Neural crest cell (in vitro differentiated cells): ENCODE measurements around the gene POLR1G. TPM values are rescaled to one million over a fixed set of nuclear protein-coding genes. Genes with fewer than 3 reads are reported as not detected.

Experiments
- DNase-seq: peaks from one replicate; pipeline ENCODE4 v3.0.0; 2021; ENCODE audit warnings: low read depth, mixed read lengths, low spot score
- H3K27ac Mint-ChIP-seq: one replicate; pipeline ENCODE4 v1.8.0; 2021; ENCODE audit warnings: mild to moderate bottlenecking, mixed read lengths; ENCODE audit not compliant: unreplicated experiment
- H3K27me3 Mint-ChIP-seq: 2 replicates; pipeline ENCODE4 v1.8.0; 2021; ENCODE audit warnings: low read depth, mild to moderate bottlenecking, mixed read lengths
- H3K36me3 Mint-ChIP-seq: 2 replicates; pipeline ENCODE4 v1.8.0; 2021; ENCODE audit warnings: low read depth, mild to moderate bottlenecking, mixed read lengths
- H3K4me1 Mint-ChIP-seq: 2 replicates; pipeline ENCODE4 v1.8.0; 2021; ENCODE audit warnings: mixed read lengths
- H3K4me3 Mint-ChIP-seq: one replicate; pipeline ENCODE4 v1.8.0; 2021; ENCODE audit warnings: mild to moderate bottlenecking, mixed read lengths
- H3K9me3 Mint-ChIP-seq: 2 replicates; pipeline ENCODE4 v1.8.0; 2021; ENCODE audit warnings: mixed read lengths
- CTCF ChIP-seq: fragments of 200-600 bp; sonication (generic); conservative IDR thresholded peaks from 2 replicates; pipeline ENCODE4 v1.5.0; 2021; ENCODE audit warnings: antibody characterized with exemption, mild to moderate bottlenecking
- total RNA-seq: library from RNA; stranded (reverse); gene quantifications from 2 replicates; pipeline ENCODE4 v1.2.1, GENCODE V29; 2021

Gene POLR1G
- total RNA-seq, 1 donor from 2014 or later, result 11.7 TPM

GRCh38 chr19:45362291-45362690, 44.2 kb upstream of the POLR1G start:
- no peak for DNase-seq
- H3K9me3 Mint-ChIP-seq, result no peaks in the 10 kb centered on the region
- H3K36me3 Mint-ChIP-seq, result no peaks in the 10 kb centered on the region
- H3K27me3 Mint-ChIP-seq, result no peaks in the 10 kb centered on the region
- no peak for TF ChIP-seq CTCF
- no peak overlapping the region for H3K4me3 Mint-ChIP-seq
- H3K27ac Mint-ChIP-seq, result no peak overlapping the region
- no peaks in the 10 kb centered on the region for H3K4me1 Mint-ChIP-seq

- H3K27ac Mint-ChIP-seq, result no peak overlapping the region
- H3K36me3 Mint-ChIP-seq, result no peaks in the 10 kb centered on the region
- no peaks in the 10 kb centered on the region for H3K9me3 Mint-ChIP-seq
- no peak for DNase-seq
- H3K4me3 Mint-ChIP-seq, result no peak overlapping the region
- no peak for TF ChIP-seq CTCF
- H3K27me3 Mint-ChIP-seq, result no peaks in the 10 kb centered on the region
- H3K4me1 Mint-ChIP-seq, result peaks cover 10% of the 10 kb centered on the region
Observed at GRCh38 chr19:45363861-45364459, 42.5 kb upstream of the POLR1G start.

GRCh38 chr19:45364696-45365095, 41.7 kb upstream of the POLR1G start:
- Mint-ChIP-seq H3K27me3 (no peaks in the 10 kb centered on the region), H3K4me1 (peaks cover 12% of the 10 kb centered on the region), H3K36me3 (no peaks in the 10 kb centered on the region), H3K4me3 (no peak overlapping the region), H3K27ac (peak overlapping the region; percentile 67), H3K9me3 (no peaks in the 10 kb centered on the region)
- TF ChIP-seq CTCF, result no peak
- DNase-seq, result no peak

GRCh38 chr19:45368127-45368526, 38.3 kb upstream of the POLR1G start:
- Mint-ChIP-seq H3K9me3 (no peaks in the 10 kb centered on the region), H3K27me3 (no peaks in the 10 kb centered on the region), H3K27ac (no peak overlapping the region), H3K4me1 (peaks cover 22% of the 10 kb centered on the region), H3K4me3 (peak overlapping the region; percentile 20), H3K36me3 (no peaks in the 10 kb centered on the region)
- TF ChIP-seq CTCF, result no peak
- no peak for DNase-seq

- DNase-seq, result no peak
- Mint-ChIP-seq H3K4me3 (peak overlapping the region; percentile 86), H3K4me1 (peaks cover 22% of the 10 kb centered on the region)
Observed at GRCh38 chr19:45368737-45369340, 37.6 kb upstream of the POLR1G start.

More at GRCh38 chr19:45368737-45369340, 37.6 kb upstream of the POLR1G start:
- H3K27ac Mint-ChIP-seq, result peak overlapping the region; percentile 12
- no peaks in the 10 kb centered on the region for H3K27me3 Mint-ChIP-seq
- no peaks in the 10 kb centered on the region for H3K36me3 Mint-ChIP-seq
- no peak for TF ChIP-seq CTCF
- no peaks in the 10 kb centered on the region for H3K9me3 Mint-ChIP-seq
